Upper lobe of right lung (tissue), 1 donor: ENCODE results near the gene RPS6KC1. TPM values are rescaled to one million over a fixed set of nuclear protein-coding genes. Genes with fewer than 3 reads are reported as not detected.

Experiments
- ATAC-seq: fragments of 200-7000 bp; cut with Tn5 transposase; one replicate; pipeline ENCODE4 v1.9.1; 2020; ENCODE audit warnings: mild to moderate bottlenecking, moderate library complexity
- DNase-seq: peaks from one replicate; pipeline ENCODE4 v3.0.0-alpha.2; 2020
- H3K27ac ChIP-seq: fragments of 200-600 bp; one replicate; pipeline ENCODE4 v1.8.0; 2022
- H3K27me3 ChIP-seq: fragments of 200-600 bp; one replicate; pipeline ENCODE4 v1.8.0; 2022; ENCODE audit warnings: mild to moderate bottlenecking
- H3K36me3 ChIP-seq: fragments of 200-600 bp; one replicate; pipeline ENCODE4 v1.8.0; 2022
- H3K4me1 ChIP-seq: fragments of 200-600 bp; one replicate; pipeline ENCODE4 v1.8.0; 2022
- H3K4me3 ChIP-seq: fragments of 200-600 bp; one replicate; pipeline ENCODE4 v1.8.0; 2022; ENCODE audit warnings: mild to moderate bottlenecking
- H3K9me3 ChIP-seq: fragments of 200-600 bp; one replicate; pipeline ENCODE4 v1.8.0; 2022
- intact Hi-C: fragments of 100-400 bp; cut with DNase I; formaldehyde crosslinking; loops from one replicate; pipeline ENCODE4 v1.11.0; 2022
- total RNA-seq: library from RNA; stranded (reverse); fragmentation: NEBNext Ultra II Directional; extraction: Animal tissue kit (Norgen Biotek cat#: 25700); gene quantifications from one replicate; pipeline ENCODE4 v1.2.1, GENCODE V29; 2021
- TF ChIP-seq, protein P1 (sequence below): fragments of 200-600 bp; IDR thresholded peaks from one replicate; pipeline ENCODE4 v1.8.0; 2022; ENCODE audit warnings: antibody characterized with exemption
- donor health status: DM: no; HTN: yes; CAD: no; lungs with severe emphysema.

RPS6KC1 gene
- total RNA-seq, 1 donor from 2014 or later: 15.1 TPM

DNA sequence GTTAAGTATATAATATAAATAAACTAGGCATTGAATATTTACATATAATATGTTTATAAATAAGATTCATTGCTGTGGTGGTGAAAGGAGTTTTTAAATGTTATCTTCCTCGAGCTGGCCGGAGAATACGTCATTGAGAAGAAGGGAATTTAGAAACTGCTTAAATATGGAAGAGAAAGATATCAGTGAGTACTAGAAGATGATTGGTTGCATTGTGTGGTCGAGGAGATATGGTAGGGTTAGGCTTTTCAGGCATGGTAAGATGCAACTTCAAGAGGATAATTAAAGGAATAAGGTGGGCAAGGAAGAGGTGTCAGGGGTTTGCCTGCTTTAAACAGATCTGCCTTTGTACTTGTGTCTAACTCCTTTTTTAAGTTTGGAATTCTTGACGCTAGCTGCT, 73.5 kb downstream of the RPS6KC1 start:
- no peaks in the 10 kb centered on the region for H3K27me3 ChIP-seq
- TF ChIP-seq, protein P1, sequence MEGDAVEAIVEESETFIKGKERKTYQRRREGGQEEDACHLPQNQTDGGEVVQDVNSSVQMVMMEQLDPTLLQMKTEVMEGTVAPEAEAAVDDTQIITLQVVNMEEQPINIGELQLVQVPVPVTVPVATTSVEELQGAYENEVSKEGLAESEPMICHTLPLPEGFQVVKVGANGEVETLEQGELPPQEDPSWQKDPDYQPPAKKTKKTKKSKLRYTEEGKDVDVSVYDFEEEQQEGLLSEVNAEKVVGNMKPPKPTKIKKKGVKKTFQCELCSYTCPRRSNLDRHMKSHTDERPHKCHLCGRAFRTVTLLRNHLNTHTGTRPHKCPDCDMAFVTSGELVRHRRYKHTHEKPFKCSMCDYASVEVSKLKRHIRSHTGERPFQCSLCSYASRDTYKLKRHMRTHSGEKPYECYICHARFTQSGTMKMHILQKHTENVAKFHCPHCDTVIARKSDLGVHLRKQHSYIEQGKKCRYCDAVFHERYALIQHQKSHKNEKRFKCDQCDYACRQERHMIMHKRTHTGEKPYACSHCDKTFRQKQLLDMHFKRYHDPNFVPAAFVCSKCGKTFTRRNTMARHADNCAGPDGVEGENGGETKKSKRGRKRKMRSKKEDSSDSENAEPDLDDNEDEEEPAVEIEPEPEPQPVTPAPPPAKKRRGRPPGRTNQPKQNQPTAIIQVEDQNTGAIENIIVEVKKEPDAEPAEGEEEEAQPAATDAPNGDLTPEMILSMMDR: no peak
- H3K27ac ChIP-seq: no peak overlapping the region
- H3K4me3 ChIP-seq: no peak overlapping the region
- ATAC-seq: no peak
- no peak for DNase-seq
- H3K4me1 ChIP-seq: no peaks in the 10 kb centered on the region
- no peaks in the 10 kb centered on the region for H3K9me3 ChIP-seq
- H3K36me3 ChIP-seq: no peaks in the 10 kb centered on the region
- intact Hi-C loops: no loop called here

DNA sequence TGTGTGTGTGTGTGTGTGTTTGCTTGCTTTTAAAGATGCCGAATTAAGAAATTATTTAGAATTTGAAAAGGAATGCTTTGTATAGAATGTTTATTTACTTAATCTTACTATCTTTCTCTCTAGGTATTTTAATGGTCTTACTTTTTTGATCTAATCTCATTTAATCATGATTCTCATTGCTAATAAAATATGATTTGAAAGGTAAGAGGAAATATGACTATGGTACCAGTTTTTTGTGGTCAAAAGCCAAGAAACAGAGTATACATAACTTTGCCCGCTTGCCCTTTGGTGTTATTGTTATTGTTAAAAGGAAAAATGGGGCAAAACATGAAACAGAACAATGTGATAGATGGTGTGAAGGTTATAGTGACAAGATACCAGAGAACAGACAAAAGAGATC, 74.6 kb downstream of the RPS6KC1 start:
- intact Hi-C loops: no loop called here
- H3K9me3 ChIP-seq: no peaks in the 10 kb centered on the region

DNA sequence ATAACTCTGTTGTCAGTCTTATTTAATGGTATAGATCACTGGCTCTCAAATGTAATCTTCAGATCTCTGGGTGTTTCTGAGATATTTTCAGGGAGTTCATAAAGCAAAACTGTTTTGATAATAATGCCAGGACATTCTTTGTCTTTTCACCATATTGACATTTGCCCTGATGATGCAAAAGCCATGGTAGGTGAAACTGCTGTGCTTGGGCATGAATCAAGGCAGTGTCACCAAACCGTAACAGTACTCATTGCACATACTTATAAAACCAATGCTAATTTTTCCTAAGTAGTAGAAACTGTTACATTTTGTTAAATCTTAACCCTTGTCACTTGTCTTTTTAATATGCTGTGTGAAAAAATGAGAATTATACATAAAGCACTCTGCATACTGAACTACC, 76.0 kb downstream of the RPS6KC1 start:
- Histone ChIP-seq H3K4me1 (no peaks in the 10 kb centered on the region), H3K4me3 (no peak overlapping the region), H3K36me3 (no peaks in the 10 kb centered on the region), H3K27ac (no peak overlapping the region), H3K27me3 (no peaks in the 10 kb centered on the region), H3K9me3 (no peaks in the 10 kb centered on the region)
- TF ChIP-seq, protein P1: no peak
- ATAC-seq (no peak), DNase-seq (no peak)
- intact Hi-C loops: no loop called here

More for the DNA sequence above, 74.6 kb downstream of the RPS6KC1 start:
- H3K36me3 ChIP-seq: no peaks in the 10 kb centered on the region
- H3K27me3 ChIP-seq: no peaks in the 10 kb centered on the region
- ATAC-seq: no peak
- no peak overlapping the region for H3K27ac ChIP-seq
- H3K4me1 ChIP-seq: no peaks in the 10 kb centered on the region
- TF ChIP-seq, protein P1: no peak
- DNase-seq: no peak
- no peak overlapping the region for H3K4me3 ChIP-seq

DNA sequence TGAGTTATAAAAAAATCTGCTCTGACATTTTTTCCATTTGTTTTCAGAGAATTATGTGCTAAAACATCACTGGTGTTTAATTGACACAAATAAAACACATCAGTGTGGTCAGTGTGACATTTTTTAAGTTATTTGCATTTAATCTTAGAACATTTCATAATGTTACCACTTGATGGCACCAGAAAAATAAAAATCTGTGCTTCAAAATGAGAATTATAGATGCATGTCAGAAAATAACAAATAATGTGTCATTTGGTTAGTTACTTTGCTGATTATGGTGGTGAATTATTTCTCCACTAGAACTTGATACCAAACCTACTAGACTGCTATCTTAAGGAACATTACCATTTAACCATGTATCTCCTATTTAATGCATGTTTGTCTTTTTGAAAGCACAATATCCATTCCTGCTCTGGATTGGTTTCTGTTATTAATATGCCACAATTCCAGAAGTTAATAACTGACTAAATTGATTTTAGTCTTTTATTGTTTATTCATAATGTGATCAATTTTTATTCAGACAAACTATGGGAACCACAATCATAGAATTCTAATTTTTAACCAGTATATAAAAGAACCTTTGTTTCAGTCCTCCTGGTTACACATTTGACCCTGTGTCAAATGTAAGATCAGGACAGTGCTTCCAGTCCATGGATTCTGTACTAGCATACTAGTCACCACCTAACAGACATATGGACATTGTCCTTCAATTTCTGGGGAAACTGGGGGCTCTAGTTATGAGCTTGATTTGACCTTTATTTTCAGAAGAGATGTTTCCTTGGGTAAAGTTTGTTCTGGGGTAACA, 81.0 kb downstream of the RPS6KC1 start:
- intact Hi-C loops: no loop called here
- peaks cover 5% of the 10 kb centered on the region for H3K36me3 ChIP-seq

DNA sequence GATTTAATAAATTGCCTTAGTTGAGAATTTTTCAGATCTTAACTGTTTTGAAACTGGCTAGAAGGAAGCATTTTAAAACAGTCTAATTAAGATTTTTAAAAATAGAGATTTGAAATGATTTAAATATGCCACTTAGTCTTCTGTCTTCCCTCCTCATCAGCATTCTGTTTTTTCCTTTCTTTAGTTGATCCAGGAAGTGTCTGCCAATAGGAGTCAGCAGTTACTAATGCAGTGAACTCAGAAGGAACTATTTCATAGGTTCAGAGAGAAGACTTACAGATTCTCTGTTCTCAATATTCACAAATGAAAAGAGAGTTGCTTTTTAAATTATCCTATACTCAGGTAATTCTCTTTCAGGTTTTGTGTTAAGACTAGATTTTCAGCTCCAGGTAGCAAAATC, 84.5 kb downstream of the RPS6KC1 start:
- Histone ChIP-seq H3K9me3 (no peaks in the 10 kb centered on the region), H3K27ac (no peak overlapping the region), H3K27me3 (no peaks in the 10 kb centered on the region), H3K36me3 (peaks cover 5% of the 10 kb centered on the region), H3K4me3 (no peak overlapping the region), H3K4me1 (no peaks in the 10 kb centered on the region)
- intact Hi-C loops: no loop called here
- TF ChIP-seq, protein P1: no peak
- ATAC-seq: no peak
- DNase-seq: no peak

More for the DNA sequence above, 81.0 kb downstream of the RPS6KC1 start:
- TF ChIP-seq, protein P1: no peak
- no peak overlapping the region for H3K4me3 ChIP-seq
- no peak for DNase-seq
- H3K27me3 ChIP-seq: no peaks in the 10 kb centered on the region
- H3K9me3 ChIP-seq: no peaks in the 10 kb centered on the region
- H3K27ac ChIP-seq: no peak overlapping the region
- no peak for ATAC-seq
- no peaks in the 10 kb centered on the region for H3K4me1 ChIP-seq
